Sigmoid colon (tissue), 4 donors: ENCODE measurements around the gene CA12.

Experiments
- CTCF ChIP-seq, 4 experiments: fragments of 450-650 bp in 3 of 4; fragments of 200-600 bp in 1 of 4; IDR thresholded peaks; one replicate each; pipeline ENCODE4 v1.5.1; 2016 to 2019; ENCODE audit warnings: antibody characterized with exemption in 4 of 4, mild to moderate bottlenecking in 3 of 4, moderate library complexity in 2 of 4
- EP300 ChIP-seq, 4 donors: sonication (generic); formaldehyde crosslinking; IDR thresholded peaks; one replicate each; pipeline ENCODE4 v1.6.1; 2017; ENCODE audit warnings: antibody characterized with exemption in 4 of 4
- POLR2A ChIP-seq, 2 donors: fragments of 450-650 bp; IDR thresholded peaks; one replicate each; pipeline ENCODE4 v1.6.1; 2016; ENCODE audit warnings: antibody characterized with exemption in 2 of 2, mild to moderate bottlenecking in 2 of 2, moderate library complexity in 2 of 2
- POLR2AphosphoS5 ChIP-seq, 4 donors: sonication (generic); formaldehyde crosslinking; IDR thresholded peaks; one replicate each; pipeline ENCODE4 v1.6.1; 2017; ENCODE audit warnings: antibody characterized with exemption in 4 of 4

DNA sequence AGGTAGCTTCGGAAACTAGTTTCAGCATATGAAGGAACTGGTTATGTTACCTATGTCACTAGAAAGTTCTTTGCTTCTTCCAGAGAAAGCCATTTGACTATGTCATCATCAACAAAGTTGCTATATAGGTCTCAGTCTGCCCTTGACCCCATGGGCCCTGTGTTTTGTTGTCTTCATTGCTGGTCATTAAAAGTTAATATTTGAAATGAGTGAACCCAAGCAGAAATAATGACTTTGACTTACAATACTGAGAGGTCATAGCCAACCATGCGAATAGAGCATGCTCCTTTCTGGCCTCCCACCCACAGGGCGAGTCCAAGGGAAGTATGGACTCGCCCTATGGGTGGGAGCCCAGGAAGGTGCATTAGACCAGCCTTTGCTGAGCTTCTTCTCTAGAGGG is 63.3 kb downstream of the CA12 start:
- no peak for TF ChIP-seq CTCF (IDR thresholded peaks at IDR 0.05)
- no peak for TF ChIP-seq POLR2AphosphoS5 (IDR thresholded peaks at IDR 0.05)
- TF ChIP-seq EP300 (IDR thresholded peaks at IDR 0.05): no peak
- no peak for TF ChIP-seq POLR2A (IDR thresholded peaks at IDR 0.05)
